A673 (cell line): ENCODE results near the gene OARD1.

ENCODE experiments used
- EZH2 ChIP-seq: fragments of 200-600 bp; sonication (generic); IDR thresholded peaks from 2 replicates; pipeline ENCODE4 v1.6.1; 2017; ENCODE audit warnings: borderline replicate concordance, low read depth, mild to moderate bottlenecking, mixed read lengths, antibody characterized with exemption, low read length; ENCODE audit not compliant: poor library complexity, severe bottlenecking
- TF ChIP-seq, protein P1 (sequence below): fragments of 300-800, 200-600 bp; sonication (generic); conservative IDR thresholded peaks from 2 replicates; pipeline ENCODE4 v1.5.1; 2017; ENCODE audit warnings: low read depth, mild to moderate bottlenecking, antibody characterized with exemption, low read length, moderate library complexity, mixed read lengths

DNA sequence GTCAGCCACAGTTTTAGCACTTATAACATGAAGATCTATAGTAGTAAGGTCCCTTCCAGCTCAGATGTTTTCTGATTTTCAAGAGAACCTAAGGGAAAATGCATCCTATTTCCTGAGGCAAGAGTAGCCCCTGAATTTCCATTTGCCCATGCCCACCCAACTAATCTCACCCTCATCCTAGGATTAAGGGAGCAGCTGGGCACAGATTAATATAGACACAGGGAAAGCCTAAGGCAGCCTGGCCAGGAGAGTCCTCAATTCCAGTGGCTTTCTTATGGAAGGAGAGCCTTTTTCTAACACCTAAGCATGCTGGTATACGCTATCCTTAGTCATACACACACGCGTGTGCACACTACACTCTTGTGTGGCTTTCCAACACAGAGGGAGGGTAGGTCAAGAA, 17.6 kb downstream of the OARD1 start:
- TF ChIP-seq, protein P1, sequence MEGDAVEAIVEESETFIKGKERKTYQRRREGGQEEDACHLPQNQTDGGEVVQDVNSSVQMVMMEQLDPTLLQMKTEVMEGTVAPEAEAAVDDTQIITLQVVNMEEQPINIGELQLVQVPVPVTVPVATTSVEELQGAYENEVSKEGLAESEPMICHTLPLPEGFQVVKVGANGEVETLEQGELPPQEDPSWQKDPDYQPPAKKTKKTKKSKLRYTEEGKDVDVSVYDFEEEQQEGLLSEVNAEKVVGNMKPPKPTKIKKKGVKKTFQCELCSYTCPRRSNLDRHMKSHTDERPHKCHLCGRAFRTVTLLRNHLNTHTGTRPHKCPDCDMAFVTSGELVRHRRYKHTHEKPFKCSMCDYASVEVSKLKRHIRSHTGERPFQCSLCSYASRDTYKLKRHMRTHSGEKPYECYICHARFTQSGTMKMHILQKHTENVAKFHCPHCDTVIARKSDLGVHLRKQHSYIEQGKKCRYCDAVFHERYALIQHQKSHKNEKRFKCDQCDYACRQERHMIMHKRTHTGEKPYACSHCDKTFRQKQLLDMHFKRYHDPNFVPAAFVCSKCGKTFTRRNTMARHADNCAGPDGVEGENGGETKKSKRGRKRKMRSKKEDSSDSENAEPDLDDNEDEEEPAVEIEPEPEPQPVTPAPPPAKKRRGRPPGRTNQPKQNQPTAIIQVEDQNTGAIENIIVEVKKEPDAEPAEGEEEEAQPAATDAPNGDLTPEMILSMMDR = no peak
- TF ChIP-seq EZH2 = no peak
